ENCODE results near the gene GNAT1. TPM values are rescaled to one million over a fixed set of nuclear protein-coding genes. Genes with fewer than 3 reads are reported as not detected.
"Not testable (repeated sequence)": the region's sequence is repeated elsewhere in the genome, so short reads cannot be mapped to it uniquely, and the experiment has no call there.

The GNAT1 gene
- total RNA-seq, 1 donor from 2014 or later, result not detected

- no peak for DNase-seq (ENCODE audit: low spot score)
Measured at GRCh38 chr3:50202353-50203112, 11.1 kb downstream of the GNAT1 start.

GRCh38 chr3:50203113-50203808, 11.9 kb downstream of the GNAT1 start:
- DNase-seq (ENCODE audit: low spot score), result no peak

GRCh38 chr3:50203809-50204803, 12.7 kb downstream of the GNAT1 start:
- DNase-seq (ENCODE audit: low spot score), result no peak

GRCh38 chr3:50204804-50205412, 13.5 kb downstream of the GNAT1 start, which contains the start of gene SLC38A3:
Gene SLC38A3 (plus strand): TSS chr3:50205271. CDS start chr3:50214200, 8,929 bp downstream.
- DNase-seq (ENCODE audit: low spot score), result no peak

- DNase-seq (ENCODE audit: low spot score), result no peak
Measured at GRCh38 chr3:50205413-50206276, 14.2 kb downstream of the GNAT1 start.

- DNase-seq (ENCODE audit: low spot score), result no peak
Measured at GRCh38 chr3:50207359-50208042, 16.1 kb downstream of the GNAT1 start.

- DNase-seq (ENCODE audit: low spot score), result no peak
Measured at GRCh38 chr3:50208677-50209344, 17.4 kb downstream of the GNAT1 start.

GRCh38 chr3:50210176-50210509, 18.7 kb downstream of the GNAT1 start:
- DNase-seq (ENCODE audit: low spot score), result no peak

GRCh38 chr3:50210510-50211367, 19.3 kb downstream of the GNAT1 start:
- no peak for DNase-seq (ENCODE audit: low spot score)

GRCh38 chr3:50211368-50211717, 19.9 kb downstream of the GNAT1 start:
- DNase-seq (ENCODE audit: low spot score), result not testable (repeated sequence)

GRCh38 chr3:50211930-50212329, 20.5 kb downstream of the GNAT1 start:
- no peak for DNase-seq (ENCODE audit: low spot score)

- no peak for DNase-seq (ENCODE audit: low spot score)
Measured at GRCh38 chr3:50212502-50212901, 21.1 kb downstream of the GNAT1 start.

GRCh38 chr3:50212971-50213370, 21.6 kb downstream of the GNAT1 start:
- no peak for DNase-seq (ENCODE audit: low spot score)

GRCh38 chr3:50213373-50213772, 22.0 kb downstream of the GNAT1 start:
- no peak for DNase-seq (ENCODE audit: low spot score)

- no peak for DNase-seq (ENCODE audit: low spot score)
Measured at GRCh38 chr3:50214824-50215223, 23.4 kb downstream of the GNAT1 start.

GRCh38 chr3:50215529-50215928, 24.1 kb downstream of the GNAT1 start:
- no peak for DNase-seq (ENCODE audit: low spot score)

- DNase-seq (ENCODE audit: low spot score), result no peak
Measured at GRCh38 chr3:50217681-50218080, 26.3 kb downstream of the GNAT1 start.

- DNase-seq (ENCODE audit: low spot score), result no peak
Measured at GRCh38 chr3:50218448-50218847, 27.0 kb downstream of the GNAT1 start.

- DNase-seq (ENCODE audit: low spot score), result no peak
Measured at GRCh38 chr3:50219285-50219684, 27.9 kb downstream of the GNAT1 start.
